Measurements from ENCODE around the gene NME9.

- TF ChIP-seq, protein P1, sequence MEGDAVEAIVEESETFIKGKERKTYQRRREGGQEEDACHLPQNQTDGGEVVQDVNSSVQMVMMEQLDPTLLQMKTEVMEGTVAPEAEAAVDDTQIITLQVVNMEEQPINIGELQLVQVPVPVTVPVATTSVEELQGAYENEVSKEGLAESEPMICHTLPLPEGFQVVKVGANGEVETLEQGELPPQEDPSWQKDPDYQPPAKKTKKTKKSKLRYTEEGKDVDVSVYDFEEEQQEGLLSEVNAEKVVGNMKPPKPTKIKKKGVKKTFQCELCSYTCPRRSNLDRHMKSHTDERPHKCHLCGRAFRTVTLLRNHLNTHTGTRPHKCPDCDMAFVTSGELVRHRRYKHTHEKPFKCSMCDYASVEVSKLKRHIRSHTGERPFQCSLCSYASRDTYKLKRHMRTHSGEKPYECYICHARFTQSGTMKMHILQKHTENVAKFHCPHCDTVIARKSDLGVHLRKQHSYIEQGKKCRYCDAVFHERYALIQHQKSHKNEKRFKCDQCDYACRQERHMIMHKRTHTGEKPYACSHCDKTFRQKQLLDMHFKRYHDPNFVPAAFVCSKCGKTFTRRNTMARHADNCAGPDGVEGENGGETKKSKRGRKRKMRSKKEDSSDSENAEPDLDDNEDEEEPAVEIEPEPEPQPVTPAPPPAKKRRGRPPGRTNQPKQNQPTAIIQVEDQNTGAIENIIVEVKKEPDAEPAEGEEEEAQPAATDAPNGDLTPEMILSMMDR (IDR thresholded peaks at IDR 0.05), result no peak
- TF ChIP-seq POLR2A (IDR thresholded peaks at IDR 0.05), result no peak
Measured at GRCh38 chr3:138284079-138284478, 45.6 kb downstream of the NME9 start.
